Body of pancreas (tissue), 4 donors: ENCODE results near the gene CTXND1. TPM values are rescaled to one million over a fixed set of nuclear protein-coding genes. Genes with fewer than 3 reads are reported as not detected.

Source experiments
- ATAC-seq: fragments of 150-250 bp; one replicate; pipeline ENCODE4 v1.9.1; 2016
- DNase-seq, 4 donors: peaks; one replicate each; pipeline ENCODE4 v3.0.0-alpha.2; 2019
- H3K27ac ChIP-seq, 4 donors: fragments of 200-600 bp; sonication (generic); 1 replicate in 3 of 4; 2 replicates in 1 of 4; pipeline versions ENCODE4 v1.5.1 to v1.6.1; 2016 to 2019; ENCODE audit warnings: mild to moderate bottlenecking in 1 of 4, mixed read lengths in 1 of 4, moderate library complexity in 1 of 4
- H3K27me3 ChIP-seq, 2 donors: fragments of 200-600 bp; sonication (generic); one replicate each; pipeline ENCODE4 v1.6.0; 2016; ENCODE audit warnings: mild to moderate bottlenecking in 1 of 2
- H3K36me3 ChIP-seq, 2 donors: fragments of 200-600 bp; sonication (generic); replicated peaks in 1 of 2; 2 replicates each; pipeline ENCODE4 v1.5.1; 2016; ENCODE audit warnings: low read depth in 2 of 2; ENCODE audit not compliant: insufficient read depth in 1 of 2
- H3K4me1 ChIP-seq: fragments of 200-600 bp; sonication (generic); one replicate; pipeline ENCODE4 v1.6.0; 2016
- H3K4me3 ChIP-seq, 2 donors: fragments of 200-600 bp; sonication (generic); 1 replicate in 1 of 2; 2 replicates in 1 of 2; pipeline ENCODE4 v1.5.1; 2016 to 2019
- H3K9me3 ChIP-seq, 3 donors: fragments of 200-600 bp; sonication (generic); 1 replicate in 2 of 3; 2 replicates in 1 of 3; pipeline ENCODE4 v1.5.1; 2016
- POLR2A ChIP-seq, 3 donors: fragments of 450-650 bp; IDR thresholded peaks; one replicate each; pipeline ENCODE4 v1.6.1; 2016; ENCODE audit warnings: antibody characterized with exemption in 3 of 3, mild to moderate bottlenecking in 2 of 3
- WGBS, 2 donors: methylation state at CpG; one replicate each; pipeline ENCODE4 v1.1.5; 2017; 5-methylcytosine and 5-hydroxymethylcytosine counted together
- intact Hi-C: fragments of 100-400 bp; cut with DNase I; formaldehyde crosslinking; loops from one replicate; pipeline ENCODE4 v1.15.1; 2023
- total RNA-seq, 2 donors: library from RNA; depleted of rRNA; stranded (reverse); fragments of >200 nt; gene quantifications; one replicate each; pipeline ENCODE4 v1.1.0, GENCODE V29; 2016
- TF ChIP-seq, protein P1 (sequence below), 7 experiments: fragments of 450-650 bp in 4 of 7; fragments of 200-600 bp in 3 of 7; sonication (generic) in 3 of 7; IDR thresholded peaks; one replicate each; pipeline ENCODE4 v1.5.1; 2016 to 2019; ENCODE audit warnings: antibody characterized with exemption in 7 of 7

The CTXND1 gene
- total RNA-seq, 2 donors from 2014 or later = 0.66 to 1.0 TPM

DNA sequence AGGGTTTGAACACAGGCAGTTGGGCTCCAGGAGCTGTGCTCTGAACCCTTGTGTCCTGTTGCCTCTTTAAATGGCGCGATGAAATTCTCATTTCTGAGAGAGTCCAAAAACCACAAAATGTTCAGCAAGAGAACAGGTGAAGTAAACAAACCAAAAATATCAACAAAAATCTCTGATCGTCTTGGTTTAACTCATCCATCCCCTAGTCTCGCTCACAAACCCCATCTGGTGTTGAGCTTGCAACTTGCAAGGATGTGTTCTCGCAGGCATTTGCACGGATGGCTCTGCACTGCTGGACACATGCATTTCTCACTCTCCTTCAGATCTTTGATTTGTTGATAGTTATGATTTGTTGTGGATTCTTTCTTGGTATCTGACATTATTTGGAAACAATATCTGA, 68.1 kb downstream of the CTXND1 start:
- no peaks in the 10 kb centered on the region for H3K36me3 ChIP-seq

DNA sequence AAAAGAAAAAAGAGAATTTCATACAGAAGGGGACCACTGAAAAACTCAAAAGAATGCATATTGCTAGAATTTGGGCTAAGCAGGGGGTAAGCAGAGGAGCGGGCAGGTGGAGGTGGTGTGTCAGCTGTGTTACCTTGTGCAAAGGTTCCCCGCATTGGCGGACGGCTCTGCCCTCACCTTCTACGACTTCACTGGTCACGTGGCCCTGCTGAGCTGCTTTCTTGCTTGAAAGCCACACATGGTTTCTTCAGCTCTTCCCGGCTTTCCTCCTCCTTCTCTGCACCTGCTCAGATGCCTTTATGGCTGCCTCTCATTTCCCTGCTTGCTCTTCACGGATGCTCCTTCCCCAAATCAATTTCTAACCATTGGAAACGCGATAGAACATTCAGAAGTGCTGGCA, 68.7 kb downstream of the CTXND1 start:
- H3K4me3 ChIP-seq = no peak overlapping the region
- intact Hi-C loops = no loop called here
- no peaks in the 10 kb centered on the region for H3K36me3 ChIP-seq
- 90 to 93% methylated on average over 10 of the region's 10 CpGs for WGBS, 2 donors
- no peak overlapping the region for H3K27ac ChIP-seq
- ATAC-seq = no peak
- no peaks in the 10 kb centered on the region for H3K27me3 ChIP-seq
- TF ChIP-seq POLR2A (IDR thresholded peaks at IDR 0.05) = no peak
- TF ChIP-seq, protein P1, sequence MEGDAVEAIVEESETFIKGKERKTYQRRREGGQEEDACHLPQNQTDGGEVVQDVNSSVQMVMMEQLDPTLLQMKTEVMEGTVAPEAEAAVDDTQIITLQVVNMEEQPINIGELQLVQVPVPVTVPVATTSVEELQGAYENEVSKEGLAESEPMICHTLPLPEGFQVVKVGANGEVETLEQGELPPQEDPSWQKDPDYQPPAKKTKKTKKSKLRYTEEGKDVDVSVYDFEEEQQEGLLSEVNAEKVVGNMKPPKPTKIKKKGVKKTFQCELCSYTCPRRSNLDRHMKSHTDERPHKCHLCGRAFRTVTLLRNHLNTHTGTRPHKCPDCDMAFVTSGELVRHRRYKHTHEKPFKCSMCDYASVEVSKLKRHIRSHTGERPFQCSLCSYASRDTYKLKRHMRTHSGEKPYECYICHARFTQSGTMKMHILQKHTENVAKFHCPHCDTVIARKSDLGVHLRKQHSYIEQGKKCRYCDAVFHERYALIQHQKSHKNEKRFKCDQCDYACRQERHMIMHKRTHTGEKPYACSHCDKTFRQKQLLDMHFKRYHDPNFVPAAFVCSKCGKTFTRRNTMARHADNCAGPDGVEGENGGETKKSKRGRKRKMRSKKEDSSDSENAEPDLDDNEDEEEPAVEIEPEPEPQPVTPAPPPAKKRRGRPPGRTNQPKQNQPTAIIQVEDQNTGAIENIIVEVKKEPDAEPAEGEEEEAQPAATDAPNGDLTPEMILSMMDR (IDR thresholded peaks at IDR 0.05) = no peak
- no peak for DNase-seq
- no peaks in the 10 kb centered on the region for H3K4me1 ChIP-seq
- H3K9me3 ChIP-seq = no peaks in the 10 kb centered on the region

More for the DNA sequence above, 68.1 kb downstream of the CTXND1 start:
- H3K4me1 ChIP-seq = no peaks in the 10 kb centered on the region
- no peak overlapping the region for H3K27ac ChIP-seq
- WGBS, 2 donors = 80 to 81% methylated on average over 6 of the region's 6 CpGs
- no peaks in the 10 kb centered on the region for H3K9me3 ChIP-seq
- intact Hi-C loops = no loop called here
- DNase-seq = no peak
- no peaks in the 10 kb centered on the region for H3K27me3 ChIP-seq
- ATAC-seq = no peak
- TF ChIP-seq POLR2A (IDR thresholded peaks at IDR 0.05) = no peak
- TF ChIP-seq, protein P1 (IDR thresholded peaks at IDR 0.05) = no peak
- no peak overlapping the region for H3K4me3 ChIP-seq

DNA sequence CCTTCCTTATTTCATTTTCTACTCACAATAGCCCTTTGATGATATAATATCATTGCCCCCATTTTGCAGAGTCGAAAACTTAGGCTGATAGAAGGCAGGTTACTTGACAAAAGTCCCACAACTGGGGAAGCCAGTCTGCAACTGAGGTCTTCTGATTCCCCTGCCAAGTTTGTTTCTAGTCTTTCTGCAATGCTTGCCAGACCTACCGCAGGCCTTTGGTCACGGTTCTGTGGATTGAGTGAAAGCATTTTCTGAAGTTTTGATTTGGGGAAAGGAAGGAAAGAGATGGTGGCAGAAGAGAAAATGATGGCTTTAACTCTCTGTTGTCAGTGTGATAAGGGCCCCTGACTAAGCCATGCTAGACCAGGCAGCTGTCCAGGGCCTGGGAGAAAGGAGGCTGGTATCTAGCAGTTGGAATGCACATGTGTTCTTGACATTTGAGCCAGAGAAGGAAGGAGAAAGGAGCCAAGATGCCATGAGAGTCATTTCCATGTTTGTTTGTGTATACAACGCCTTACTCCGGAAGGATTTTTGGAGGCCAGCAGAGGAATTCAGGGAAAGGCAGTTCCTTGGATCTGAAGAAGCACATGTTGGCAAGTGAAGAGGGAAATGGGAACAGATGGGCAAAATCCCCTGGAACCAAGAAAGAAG, 69.3 kb downstream of the CTXND1 start:
- 50 to 52% methylated on average over 5 of the region's 5 CpGs for WGBS, 2 donors

DNA sequence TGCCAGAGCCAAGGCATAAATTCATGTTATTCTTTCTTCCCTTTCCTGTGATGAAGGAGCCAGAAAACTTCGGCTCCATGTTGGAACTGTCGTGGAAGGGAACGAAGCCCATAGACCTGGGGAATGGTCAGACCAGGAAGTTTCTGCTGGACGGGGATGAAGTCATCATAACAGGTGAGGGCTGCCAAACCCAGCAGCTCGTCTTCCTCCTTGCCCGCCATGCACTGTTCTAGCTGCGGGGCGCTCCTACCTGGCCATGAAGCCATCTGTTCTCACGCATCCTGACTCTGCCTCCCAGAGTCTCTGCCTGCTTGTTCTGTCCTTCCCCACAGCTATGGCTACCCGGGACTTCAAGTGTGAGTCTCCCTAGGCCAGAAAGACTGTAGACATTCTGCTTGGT, 71.0 kb downstream of the CTXND1 start:
- Histone ChIP-seq H3K4me1 (no peaks in the 10 kb centered on the region), H3K36me3 (no peaks in the 10 kb centered on the region), H3K27me3 (no peaks in the 10 kb centered on the region), H3K4me3 (no peak overlapping the region), H3K27ac (no peak overlapping the region), H3K9me3 (no peaks in the 10 kb centered on the region)
- no peak for DNase-seq
- 91 to 93% methylated on average over 4 to 10 of the region's 10 CpGs for WGBS, 2 donors
- intact Hi-C loops = no loop called here
- TF ChIP-seq POLR2A (IDR thresholded peaks at IDR 0.05) = no peak
- TF ChIP-seq, protein P1 (IDR thresholded peaks at IDR 0.05) = no peak
- no peak for ATAC-seq

More for the DNA sequence above, 69.3 kb downstream of the CTXND1 start:
- Histone ChIP-seq H3K27me3 (no peaks in the 10 kb centered on the region), H3K36me3 (no peaks in the 10 kb centered on the region), H3K9me3 (no peaks in the 10 kb centered on the region), H3K4me3 (no peak overlapping the region), H3K4me1 (no peaks in the 10 kb centered on the region), H3K27ac (no peak overlapping the region)
- DNase-seq (no peak), ATAC-seq (no peak)
- intact Hi-C loops = no loop called here
- TF ChIP-seq, protein P1 (IDR thresholded peaks at IDR 0.05) = no peak
- TF ChIP-seq POLR2A (IDR thresholded peaks at IDR 0.05) = no peak

DNA sequence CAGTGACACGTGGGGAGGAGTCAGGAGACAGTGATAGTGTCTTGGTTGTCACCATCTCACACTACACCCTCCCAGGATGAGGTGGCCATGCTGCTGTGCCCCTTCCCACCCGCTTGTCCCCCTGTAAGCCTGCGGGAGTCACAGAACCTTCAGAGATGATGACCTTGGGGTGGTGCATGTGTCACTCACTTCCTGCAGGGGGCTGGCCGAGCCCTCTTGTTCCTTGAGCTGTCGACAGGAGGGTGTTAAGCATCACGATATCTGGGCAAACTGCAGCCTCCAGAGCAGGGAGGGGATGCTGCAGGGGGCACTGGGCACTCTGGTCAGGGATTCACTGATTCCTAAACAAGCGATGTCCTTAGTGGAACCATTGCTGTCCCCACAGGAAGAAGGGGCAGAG, 71.5 kb downstream of the CTXND1 start:
- no peak for DNase-seq
- H3K9me3 ChIP-seq = no peaks in the 10 kb centered on the region
- H3K4me3 ChIP-seq = no peak overlapping the region
- H3K36me3 ChIP-seq = no peaks in the 10 kb centered on the region
- no peak for ATAC-seq
- no peaks in the 10 kb centered on the region for H3K27me3 ChIP-seq
- no peak overlapping the region for H3K27ac ChIP-seq
- intact Hi-C loops = no loop called here
- TF ChIP-seq, protein P1 (IDR thresholded peaks at IDR 0.05) = no peak
- TF ChIP-seq POLR2A (IDR thresholded peaks at IDR 0.05) = no peak
- no peaks in the 10 kb centered on the region for H3K4me1 ChIP-seq
- WGBS, 2 donors = 84 to 100% methylated on average over 1 to 7 of the region's 7 CpGs
